H54 (cell line): ENCODE data around the gene SLCO1C1.
A peak's percentile ranks its signal among the peaks of the same experiment; 100 is the strongest.

ENCODE experiments used
- DNase-seq: peaks from one replicate; pipeline ENCODE4 v3.0.0; 2011; ENCODE audit warnings: low spot score, mixed read lengths; ENCODE audit not compliant: insufficient read length
- FAIRE-seq: peaks from 3 replicates; lab custom pipeline; 2011; peaks lifted over from hg19 to GRCh38; lab: Jason Lieb, UNC
- POLR2A ChIP-seq: IDR thresholded peaks from 2 replicates; pipeline ENCODE4 v1.6.1; 2011; ENCODE audit warnings: low read depth, mild to moderate bottlenecking, low read length

The SLCO1C1 gene

GRCh38 chr12:20695232-20695631 is at the start of gene SLCO1C1:
TSS of gene SLCO1C1 (plus strand) at chr12:20695332. CDS start at chr12:20699577, 4,245 bp downstream.
- no peak for DNase-seq
- no peak for FAIRE-seq
- TF ChIP-seq POLR2A: no peak

- DNase-seq: peak; percentile 10
- TF ChIP-seq POLR2A: no peak
- FAIRE-seq: peak; percentile 89
Measured at GRCh38 chr12:20646239-20646827, 48.8 kb upstream of the SLCO1C1 start.

- DNase-seq (no peak), FAIRE-seq (no peak)
- no peak for TF ChIP-seq POLR2A
Measured at GRCh38 chr12:20653871-20654270, 41.3 kb upstream of the SLCO1C1 start.

GRCh38 chr12:20656600-20656999 is 38.5 kb upstream of the SLCO1C1 start:
- TF ChIP-seq POLR2A: no peak
- DNase-seq (no peak), FAIRE-seq (no peak)

- no peak for TF ChIP-seq POLR2A
- no peak for DNase-seq
- FAIRE-seq: no peak
Measured at GRCh38 chr12:20657496-20657895, 37.6 kb upstream of the SLCO1C1 start.

GRCh38 chr12:20681334-20681733 is 13.8 kb upstream of the SLCO1C1 start:
- FAIRE-seq (no peak), DNase-seq (no peak)
- TF ChIP-seq POLR2A: no peak

GRCh38 chr12:20696181-20696905 is 1.2 kb downstream of the SLCO1C1 start:
- no peak for TF ChIP-seq POLR2A
- no peak for FAIRE-seq
- no peak for DNase-seq

GRCh38 chr12:20701106-20701505 is 6.0 kb downstream of the SLCO1C1 start:
- DNase-seq (no peak), FAIRE-seq (no peak)
- no peak for TF ChIP-seq POLR2A

GRCh38 chr12:20704860-20705259 is 9.7 kb downstream of the SLCO1C1 start:
- DNase-seq: no peak
- no peak for TF ChIP-seq POLR2A
- no peak for FAIRE-seq

- FAIRE-seq (no peak), DNase-seq (no peak)
- no peak for TF ChIP-seq POLR2A
Measured at GRCh38 chr12:20711846-20712245, 16.7 kb downstream of the SLCO1C1 start.

- DNase-seq (no peak), FAIRE-seq (no peak)
- TF ChIP-seq POLR2A: no peak
Measured at GRCh38 chr12:20716037-20716436, 20.9 kb downstream of the SLCO1C1 start.

GRCh38 chr12:20716985-20717384 is 21.9 kb downstream of the SLCO1C1 start:
- no peak for FAIRE-seq
- TF ChIP-seq POLR2A: no peak
- no peak for DNase-seq

GRCh38 chr12:20718294-20718693 is 23.2 kb downstream of the SLCO1C1 start:
- FAIRE-seq (no peak), DNase-seq (no peak)
- no peak for TF ChIP-seq POLR2A

- DNase-seq (no peak), FAIRE-seq (no peak)
- no peak for TF ChIP-seq POLR2A
Measured at GRCh38 chr12:20722142-20722541, 27.0 kb downstream of the SLCO1C1 start.

GRCh38 chr12:20731274-20731673 is 36.1 kb downstream of the SLCO1C1 start:
- DNase-seq: no peak
- TF ChIP-seq POLR2A: no peak
- FAIRE-seq: no peak
